ENCODE results near the gene CDK12.

- TF ChIP-seq YY1 (IDR thresholded peaks at IDR 0.05; ENCODE audit: insufficient read depth, insufficient read length), result no peak
- no peak for TF ChIP-seq SUZ12 (IDR thresholded peaks at IDR 0.05; ENCODE audit: extremely low read depth, insufficient read depth, insufficient read length)
Observed at GRCh38 chr17:39573447-39574298, 112.4 kb downstream of the CDK12 start.

All from NT2/D1 (cell line).